GM21619 (cell line): ENCODE measurements around the gene KAT6B.
A peak's percentile ranks its signal among the peaks of the same experiment; 100 is the strongest.

Source experiments
- ATAC-seq: cut with Tn5 transposase; IDR thresholded peaks from one replicate; pipeline ENCODE4 v1.9.1; 2021; ENCODE audit not compliant: unreplicated experiment

Gene KAT6B

GRCh38 chr10:74977913-74978847, 151.8 kb downstream of the KAT6B start:
- ATAC-seq: peak; percentile 84

GRCh38 chr10:74981831-74982633, 155.6 kb downstream of the KAT6B start:
- ATAC-seq: no peak

- no peak for ATAC-seq
These were observed 156.2 kb downstream of the KAT6B start for GRCh38 chr10:74982634-74982982.

- no peak for ATAC-seq
These were observed 157.0 kb downstream of the KAT6B start for GRCh38 chr10:74983383-74983782.

- no peak for ATAC-seq
These were observed 161.1 kb downstream of the KAT6B start for GRCh38 chr10:74987339-74988053.

GRCh38 chr10:74988054-74988775, 161.8 kb downstream of the KAT6B start:
- ATAC-seq: no peak

- ATAC-seq: no peak
These were observed 162.6 kb downstream of the KAT6B start for GRCh38 chr10:74988832-74989561.

GRCh38 chr10:74991435-74991834, 165.0 kb downstream of the KAT6B start:
- peak; percentile 48 for ATAC-seq

- no peak for ATAC-seq
These were observed 165.7 kb downstream of the KAT6B start for GRCh38 chr10:74992068-74992467.

- ATAC-seq: no peak
These were observed 167.2 kb downstream of the KAT6B start for GRCh38 chr10:74993649-74994048.

GRCh38 chr10:74994854-74995253, 168.5 kb downstream of the KAT6B start:
- ATAC-seq: peak; percentile 60

- no peak for ATAC-seq
These were observed 169.4 kb downstream of the KAT6B start for GRCh38 chr10:74995806-74996205.

GRCh38 chr10:74997163-74997562, 170.8 kb downstream of the KAT6B start:
- no peak for ATAC-seq

GRCh38 chr10:75000748-75001321, 174.4 kb downstream of the KAT6B start:
- ATAC-seq: peak; percentile 88

GRCh38 chr10:75001715-75002350, 175.4 kb downstream of the KAT6B start:
- ATAC-seq: no peak

GRCh38 chr10:75002351-75002725, 175.9 kb downstream of the KAT6B start:
- ATAC-seq: no peak

GRCh38 chr10:75002967-75003594, 176.7 kb downstream of the KAT6B start:
- ATAC-seq: no peak

- ATAC-seq: no peak
These were observed 177.5 kb downstream of the KAT6B start for GRCh38 chr10:75003891-75004290.

GRCh38 chr10:75007646-75008045, 181.2 kb downstream of the KAT6B start:
- ATAC-seq: no peak
